GM23248 (cell line): ENCODE results near the gene DHCR24.

Experiments
- EZH2 ChIP-seq: fragments of 200-600 bp; sonication (generic); IDR thresholded peaks from 2 replicates; pipeline ENCODE4 v1.6.1; 2018; ENCODE audit warnings: antibody characterized with exemption, mild to moderate bottlenecking; ENCODE audit not compliant: insufficient read depth, poor library complexity, severe bottlenecking
- EZH2phosphoT487 ChIP-seq: fragments of 200-600 bp; sonication (generic); IDR thresholded peaks from 2 replicates; pipeline ENCODE4 v1.6.1; 2018; ENCODE audit warnings: antibody characterized with exemption, moderate library complexity, mild to moderate bottlenecking, low read depth; ENCODE audit not compliant: insufficient read depth

- TF ChIP-seq EZH2 (no peak), EZH2phosphoT487 (no peak)
Measured at GRCh38 chr1:54806931-54807611, 79.9 kb downstream of the DHCR24 start.
